GM18909 (cell line): ENCODE results near the gene ULK4.
"Not testable (repeated sequence)": the region's sequence is repeated elsewhere in the genome, so short reads cannot be mapped to it uniquely, and the experiment has no call there.

Experiments
- ATAC-seq: cut with Tn5 transposase; IDR thresholded peaks from one replicate; pipeline ENCODE4 v1.9.1; 2021; ENCODE audit warnings: mild to moderate bottlenecking; ENCODE audit not compliant: unreplicated experiment, poor library complexity

Gene ULK4

GRCh38 chr3:41961751-41962679 lies at the start of gene ULK4:
Gene ULK4, minus strand, starts transcription at chr3:41962103. Its CDS starts 7,344 bp downstream, at chr3:41954759.
- peak; percentile 96 for ATAC-seq

DNA sequence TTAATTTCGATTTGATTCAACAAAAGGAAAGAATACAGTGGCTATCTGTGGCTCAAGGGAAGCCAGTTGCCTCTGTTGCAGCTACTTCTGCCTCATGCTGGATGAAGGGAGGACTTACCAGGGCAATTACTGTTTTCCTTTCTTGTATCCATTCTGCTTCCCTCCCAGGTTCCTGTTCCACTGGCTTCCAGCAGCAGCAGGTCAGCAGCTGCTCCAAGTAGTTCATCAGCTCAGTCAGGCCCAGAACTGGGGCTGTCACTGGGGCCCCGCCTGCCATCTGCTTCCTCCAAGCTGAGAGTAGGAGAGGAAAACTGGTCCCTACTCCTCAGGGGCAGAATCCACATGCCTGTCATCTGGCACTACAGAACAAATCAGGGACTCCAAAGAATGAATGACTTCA lies 48.6 kb upstream of the ULK4 start:
- no peak for ATAC-seq

- no peak for ATAC-seq
Observed at GRCh38 chr3:42009456-42009855, 47.6 kb upstream of the ULK4 start.

- no peak for ATAC-seq
Observed at GRCh38 chr3:42007785-42008184, 45.9 kb upstream of the ULK4 start.

DNA sequence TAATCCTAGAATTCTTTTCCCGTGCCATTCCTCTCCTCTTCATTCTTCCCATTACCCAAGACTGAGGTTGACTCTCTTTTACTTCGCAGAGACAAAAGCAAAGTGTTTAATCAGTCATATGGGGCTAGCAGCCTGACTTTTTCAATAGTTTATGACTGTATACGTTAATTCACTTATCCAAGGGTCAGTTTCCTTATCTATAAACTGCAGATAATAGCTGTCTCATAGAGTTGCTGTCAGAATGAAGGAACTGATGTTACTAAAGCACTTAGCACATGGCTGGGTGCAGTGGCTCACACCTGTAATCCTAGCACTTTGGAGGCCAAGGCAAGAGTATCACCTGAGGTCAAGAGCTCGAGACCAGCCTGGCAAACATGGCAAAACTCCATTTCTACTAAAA lies 43.5 kb upstream of the ULK4 start:
- ATAC-seq: no peak

GRCh38 chr3:42002790-42003189 lies 40.9 kb upstream of the ULK4 start:
- ATAC-seq: no peak

GRCh38 chr3:42001777-42002176 lies 39.9 kb upstream of the ULK4 start:
- ATAC-seq: no peak

DNA sequence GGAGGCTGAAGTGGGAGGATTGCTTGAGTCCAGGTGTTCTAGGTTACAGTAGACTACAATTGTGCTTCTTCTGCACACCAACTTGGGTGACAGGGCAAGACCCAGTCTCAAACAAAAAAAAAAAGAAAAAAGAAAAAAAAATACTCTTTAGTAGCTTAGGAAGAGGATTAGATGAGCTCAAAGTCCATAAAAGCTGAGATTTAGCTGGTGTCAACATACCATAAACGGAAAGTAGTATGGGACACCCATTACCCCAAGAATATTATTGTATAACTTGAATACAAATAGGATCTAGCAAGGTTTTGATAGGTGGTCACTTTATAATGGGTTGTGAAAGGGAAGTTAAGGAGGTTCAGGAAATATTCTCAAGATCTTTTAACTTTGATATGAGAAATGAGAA lies 38.0 kb upstream of the ULK4 start:
- ATAC-seq: no peak

DNA sequence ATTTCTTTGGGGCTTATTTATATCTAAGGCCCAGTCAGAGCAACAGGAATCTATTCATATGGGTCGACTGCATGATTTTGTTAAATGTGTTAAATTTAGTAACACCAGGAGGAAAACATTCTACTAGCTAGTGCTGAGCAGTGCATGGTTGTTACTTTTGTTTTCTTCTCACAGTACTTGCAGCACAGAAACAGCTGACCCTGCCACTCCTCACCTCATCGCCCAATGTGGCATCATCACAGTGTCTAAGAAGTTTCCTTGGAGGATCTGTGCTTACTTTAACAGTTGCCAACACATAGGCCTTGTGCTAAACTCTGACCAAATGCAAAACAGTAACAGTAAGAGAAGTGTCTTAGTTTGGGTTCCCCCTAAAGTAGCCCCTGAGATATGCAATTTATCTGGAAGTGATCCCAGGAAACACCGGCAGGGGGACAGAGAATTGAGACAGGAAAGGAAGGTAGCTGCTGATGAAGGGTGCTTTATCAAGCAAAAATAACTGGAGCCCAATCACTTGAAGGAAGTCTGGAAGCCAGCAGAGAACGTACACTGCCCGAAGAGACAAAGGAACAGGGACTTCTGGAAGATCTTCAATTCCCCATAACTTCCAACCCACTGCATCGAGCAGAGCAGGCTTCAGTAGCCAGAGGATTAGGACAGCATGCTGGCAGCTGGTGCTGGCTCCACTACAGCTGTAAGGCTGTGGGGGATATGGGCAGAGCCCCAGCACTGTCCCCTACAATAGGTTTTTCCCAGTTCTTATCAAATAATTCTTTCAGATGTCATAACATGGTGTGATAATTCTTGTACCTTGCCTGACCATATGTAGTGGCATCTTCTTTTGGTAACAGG lies 36.0 kb upstream of the ULK4 start:
- ATAC-seq: no peak

- ATAC-seq: no peak
Observed at GRCh38 chr3:41991437-41991836, 29.5 kb upstream of the ULK4 start.

DNA sequence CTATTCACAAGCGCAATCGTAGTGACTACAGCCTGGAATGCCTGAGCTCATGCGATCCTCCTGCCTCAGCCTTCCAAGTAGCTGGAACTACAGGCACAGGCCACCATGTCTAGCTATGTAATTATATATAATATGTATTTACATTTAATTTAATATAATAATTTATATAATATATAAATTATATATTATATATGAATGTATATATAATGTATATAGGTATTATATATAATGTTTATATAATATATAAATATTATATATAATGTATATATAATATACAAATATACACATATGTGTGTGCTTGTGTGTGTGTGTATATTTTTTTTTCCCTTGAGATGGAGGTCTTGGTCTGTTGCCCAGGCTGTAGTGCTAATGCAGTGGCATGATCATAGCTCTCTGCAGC lies 27.6 kb upstream of the ULK4 start:
- no peak for ATAC-seq

DNA sequence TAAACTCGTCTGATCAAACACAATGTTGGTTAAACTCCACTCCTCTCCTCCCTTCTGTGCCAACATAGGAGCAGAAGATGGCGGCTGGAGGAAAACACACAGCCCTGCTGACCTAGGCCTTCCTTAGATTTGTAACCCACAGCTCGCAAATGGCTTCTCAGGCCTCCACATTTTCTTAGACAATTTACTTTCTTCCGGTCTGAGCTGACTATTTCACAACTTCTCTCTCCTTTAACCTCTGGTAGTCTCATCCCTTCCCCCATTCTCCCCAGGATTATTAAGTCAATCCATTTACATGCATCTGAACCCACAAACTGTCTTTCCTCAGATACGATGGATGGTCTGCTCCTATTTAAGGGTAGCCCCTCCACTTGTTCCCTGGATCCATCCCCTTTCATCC lies 25.7 kb upstream of the ULK4 start:
- no peak for ATAC-seq

GRCh38 chr3:41986561-41986960 lies 24.7 kb upstream of the ULK4 start:
- no peak for ATAC-seq

DNA sequence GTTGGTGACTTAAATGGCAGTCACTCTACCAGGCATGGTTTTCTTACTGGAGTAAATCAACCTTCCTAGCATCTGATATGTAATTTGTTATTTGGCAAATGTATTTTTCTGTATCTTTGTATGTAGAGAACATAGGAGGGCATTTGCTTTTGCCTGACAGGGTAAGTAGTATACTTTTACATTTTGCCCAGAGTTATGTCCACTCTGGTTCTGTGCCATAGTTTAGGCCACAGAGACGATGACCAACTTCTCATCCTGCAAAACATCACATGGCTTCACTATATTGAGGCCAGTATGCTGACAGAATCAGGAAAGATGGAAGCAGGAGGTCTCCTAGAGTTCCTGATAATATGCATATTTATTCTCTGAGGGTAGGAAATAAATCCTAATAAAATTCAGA lies 23.1 kb upstream of the ULK4 start:
- ATAC-seq: no peak

DNA sequence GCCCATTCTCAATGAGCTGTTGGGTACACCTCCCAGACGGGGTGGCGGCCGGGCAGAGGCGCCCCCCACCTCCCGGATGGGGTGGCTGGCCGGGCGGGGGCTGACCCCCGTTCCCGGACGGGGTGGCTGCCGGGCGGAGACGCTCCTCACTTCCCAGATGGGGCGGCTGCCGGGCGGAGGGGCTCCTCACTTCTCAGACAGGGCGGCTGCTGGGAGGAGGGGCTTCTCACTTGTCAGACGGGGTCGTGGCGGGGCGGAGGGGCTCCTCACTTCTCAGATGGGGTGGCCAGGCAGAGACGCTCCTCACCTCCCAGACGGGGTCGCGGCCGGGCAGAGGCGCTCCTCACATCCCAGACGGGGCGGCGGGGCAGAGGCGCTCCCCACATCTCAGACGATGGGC lies 21.2 kb upstream of the ULK4 start:
- ATAC-seq: not testable (repeated sequence)

- not testable (repeated sequence) for ATAC-seq
Observed at GRCh38 chr3:41977401-41977800, 15.5 kb upstream of the ULK4 start.

DNA sequence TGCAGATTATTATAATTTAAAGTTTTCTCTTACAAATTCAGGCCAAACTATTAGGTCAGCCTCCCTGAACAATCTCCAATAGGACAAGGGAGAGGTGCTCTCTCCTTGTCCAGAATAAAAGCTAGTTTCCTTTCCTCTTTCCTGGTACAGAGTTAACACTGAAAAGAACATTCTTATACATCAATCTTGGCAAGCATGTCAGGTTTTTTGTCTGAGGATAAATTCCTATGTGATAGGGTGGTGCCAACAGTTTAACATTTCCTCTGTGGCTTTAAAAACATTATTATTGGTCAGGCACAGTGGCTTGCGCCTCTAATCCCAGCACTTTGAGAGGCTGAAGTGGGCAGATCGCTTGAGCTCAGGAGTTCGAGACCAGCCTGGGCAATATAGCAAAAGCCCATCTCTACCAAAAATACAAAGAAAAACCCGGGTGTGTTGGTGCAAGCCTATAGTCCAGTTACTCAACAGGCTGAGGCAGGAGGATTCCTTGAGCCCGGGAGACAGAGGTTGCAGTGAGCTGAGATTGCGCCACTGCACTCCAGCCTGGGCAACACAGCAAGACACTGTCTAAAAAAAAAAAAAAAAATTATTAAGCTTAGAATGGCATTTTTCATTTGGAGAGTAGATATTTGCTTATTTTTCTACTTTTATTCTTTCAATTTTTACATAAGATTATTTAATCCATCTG lies 13.7 kb upstream of the ULK4 start:
- ATAC-seq: no peak

DNA sequence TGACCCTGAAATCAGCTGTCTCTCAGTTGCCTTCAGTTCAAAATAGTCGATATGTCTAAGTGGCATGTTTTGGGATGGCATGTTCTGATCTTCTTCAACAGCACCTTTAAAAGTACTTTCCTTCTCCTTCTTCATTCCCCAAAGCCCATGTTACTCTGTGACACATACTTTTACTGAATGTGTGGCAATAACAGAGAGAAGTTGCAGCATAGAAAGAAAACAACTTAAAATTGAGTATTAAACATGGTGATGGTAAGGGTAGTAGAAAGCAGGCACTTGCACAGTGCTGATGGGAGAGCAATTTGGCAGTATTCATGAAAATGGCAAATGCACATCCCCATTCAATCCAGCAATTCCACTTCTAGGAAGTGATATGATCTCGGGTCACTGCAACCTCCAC lies 12.3 kb upstream of the ULK4 start:
- no peak for ATAC-seq

DNA sequence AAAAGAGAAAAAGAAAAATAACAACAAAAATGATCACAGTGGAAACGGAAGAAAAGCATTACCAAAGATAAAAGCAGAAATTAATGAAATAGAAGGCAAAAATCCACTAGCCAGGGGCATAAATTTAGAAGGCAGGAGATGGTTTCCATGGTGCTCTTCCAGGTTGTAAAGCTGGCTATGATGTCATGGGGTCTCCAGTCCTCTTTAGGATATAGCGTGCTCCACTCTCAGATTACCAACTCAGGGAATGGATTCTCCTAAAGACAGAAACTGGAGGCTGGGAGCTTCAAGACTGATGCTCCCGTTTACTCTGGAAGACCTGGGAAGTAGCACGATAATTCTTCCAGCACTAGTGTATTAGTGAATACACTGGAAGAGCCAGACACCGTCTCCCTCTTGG lies 10.9 kb upstream of the ULK4 start:
- ATAC-seq: no peak

GRCh38 chr3:41966206-41966605 lies 4.3 kb upstream of the ULK4 start:
- ATAC-seq: no peak

- ATAC-seq: no peak
Observed at GRCh38 chr3:41963823-41964222, 1.9 kb upstream of the ULK4 start.
